Pancreas (tissue), 10 donors: ENCODE results near the gene RBM43. TPM values are rescaled to one million over a fixed set of nuclear protein-coding genes. Genes with fewer than 3 reads are reported as not detected.

Source experiments
- ATAC-seq, 4 donors: fragments of 200-7000 bp; cut with Tn5 transposase; one replicate each; pipeline versions ENCODE4 v1.8.0 to v1.9.1; 2020; ENCODE audit warnings: mild to moderate bottlenecking in 4 of 4, moderate library complexity in 4 of 4
- DNase-seq, 6 donors: peaks; one replicate each; pipeline ENCODE4 v3.0.0-alpha.2; 2020
- FAIRE-seq: peaks from 2 replicates; lab custom pipeline; 2012; peaks lifted over from hg19 to GRCh38; lab: Jason Lieb, UNC
- H3K27ac ChIP-seq, 4 donors: fragments of 200-600 bp; sonication (generic); 1 replicate in 3 of 4; 2 replicates in 1 of 4; pipeline versions ENCODE4 v1.5.0 to v1.8.0; 2020
- H3K27me3 ChIP-seq, 4 donors: fragments of 200-600 bp; one replicate each; pipeline ENCODE4 v1.8.0; 2021
- H3K36me3 ChIP-seq, 3 donors: fragments of 200-600 bp; sonication (generic) in 1 of 3; one replicate each; pipeline versions ENCODE4 v1.5.0 to v1.8.0; 2020 to 2021
- H3K4me1 ChIP-seq, 3 donors: fragments of 200-600 bp; one replicate each; pipeline ENCODE4 v1.8.0; 2021
- H3K4me3 ChIP-seq, 4 donors: fragments of 200-600 bp; sonication (generic) in 2 of 4; one replicate each; pipeline versions ENCODE4 v1.5.0 to v1.8.0; 2020 to 2021
- H3K9me3 ChIP-seq, 4 donors: fragments of 200-600 bp; one replicate each; pipeline ENCODE4 v1.8.0; 2021
- WGBS, 2 donors: extraction: QIAGEN DNeasy Blood & Tissue Kit; methylation state at CpG; one replicate each; pipeline ENCODE4 v1.1.7; 2013; 5-methylcytosine and 5-hydroxymethylcytosine counted together
- intact Hi-C, 3 donors: fragments of 100-400 bp; cut with DNase I; formaldehyde crosslinking; loops; one replicate each; pipeline versions ENCODE4 v1.11.1 to v1.14.2; 2022
- polyA plus RNA-seq, 2 donors: library from polyadenylated mRNA; stranded (reverse); fragments of 200-250 nt; gene quantifications; one replicate each; pipeline ENCODE4 v1.2.3, GENCODE V29; 2013
- total RNA-seq, 6 donors: library from RNA; stranded (reverse); fragmentation: NEBNext Ultra II Directional in 4 of 6; extraction: Animal tissue kit (Norgen Biotek cat#: 25700) in 4 of 6; gene quantifications; one replicate each; pipeline versions ENCODE4 v1.2.1 to v1.2.4, GENCODE V29; 2021 to 2023
- TF ChIP-seq, protein P1 (sequence below), 4 donors: fragments of 200-600 bp; sonication (generic) in 3 of 4; IDR thresholded peaks; one replicate each; pipeline versions ENCODE4 v1.5.0 to v1.8.0; 2021; ENCODE audit warnings: antibody characterized with exemption in 4 of 4
- donor health status: healthy with polysubstance abuse.
- donor health status: DM: no; HTN: no; CAD: no; lungs with moderate emphysema.
- donor health status: DM: no; HTN: no; CAD: no.
- donor health status: control.
- donor health status: control.
- donor health status: Bipolar disorder and iron deficiency.
- donor health status: DM: yes; HTN: yes; CAD: no.
- donor health status: DM: no; HTN: no; CAD: no.
- donor health status: DM: no; HTN: no; CAD: no.
- donor health status: DM: yes; HTN: yes; CAD: no.

RBM43 gene
- total and polyA plus RNA-seq, 8 donors = 1.4 to 4.2 (median 2.8) TPM

DNA sequence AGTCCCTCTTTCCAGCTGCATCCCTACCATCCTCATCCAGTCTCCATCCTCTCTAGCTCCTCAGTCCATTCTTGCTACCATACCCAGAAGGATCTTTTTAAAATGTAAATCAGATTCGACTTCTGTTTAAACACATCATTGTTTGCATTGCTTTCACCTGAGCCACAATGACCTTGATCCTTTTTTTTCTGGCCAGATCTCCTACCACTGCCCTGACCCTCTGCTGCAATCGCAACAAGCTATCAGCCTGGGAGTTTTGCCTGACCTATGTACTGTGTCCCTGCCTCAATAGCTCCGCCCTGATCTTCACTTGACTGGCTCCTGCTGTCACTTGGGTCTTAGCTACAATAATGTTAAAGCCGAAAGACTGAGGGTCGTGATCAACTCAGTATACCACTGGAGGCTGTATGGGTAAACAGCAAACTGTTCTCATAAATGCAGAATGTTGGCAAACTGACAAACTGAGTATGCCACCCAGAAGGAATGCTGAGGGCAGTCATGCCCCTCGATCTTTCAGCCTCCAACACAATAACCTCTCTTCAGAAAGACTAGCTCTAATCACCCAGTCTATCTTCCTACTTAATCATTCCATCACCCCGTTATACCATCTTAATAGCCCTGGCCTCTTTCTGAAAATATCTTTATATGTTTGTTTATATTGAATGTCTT lies 2.6 kb upstream of the RBM43 start:
- TF ChIP-seq, protein P1, sequence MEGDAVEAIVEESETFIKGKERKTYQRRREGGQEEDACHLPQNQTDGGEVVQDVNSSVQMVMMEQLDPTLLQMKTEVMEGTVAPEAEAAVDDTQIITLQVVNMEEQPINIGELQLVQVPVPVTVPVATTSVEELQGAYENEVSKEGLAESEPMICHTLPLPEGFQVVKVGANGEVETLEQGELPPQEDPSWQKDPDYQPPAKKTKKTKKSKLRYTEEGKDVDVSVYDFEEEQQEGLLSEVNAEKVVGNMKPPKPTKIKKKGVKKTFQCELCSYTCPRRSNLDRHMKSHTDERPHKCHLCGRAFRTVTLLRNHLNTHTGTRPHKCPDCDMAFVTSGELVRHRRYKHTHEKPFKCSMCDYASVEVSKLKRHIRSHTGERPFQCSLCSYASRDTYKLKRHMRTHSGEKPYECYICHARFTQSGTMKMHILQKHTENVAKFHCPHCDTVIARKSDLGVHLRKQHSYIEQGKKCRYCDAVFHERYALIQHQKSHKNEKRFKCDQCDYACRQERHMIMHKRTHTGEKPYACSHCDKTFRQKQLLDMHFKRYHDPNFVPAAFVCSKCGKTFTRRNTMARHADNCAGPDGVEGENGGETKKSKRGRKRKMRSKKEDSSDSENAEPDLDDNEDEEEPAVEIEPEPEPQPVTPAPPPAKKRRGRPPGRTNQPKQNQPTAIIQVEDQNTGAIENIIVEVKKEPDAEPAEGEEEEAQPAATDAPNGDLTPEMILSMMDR (IDR thresholded peaks at IDR 0.05) = no peak
- DNase-seq (peak in 2 of 6 donors; percentile 18 to 19), ATAC-seq (peak in 1 of 4 donors; percentile 27), FAIRE-seq (no peak)
- no peaks in the 10 kb centered on the region for H3K36me3 ChIP-seq
- no peak overlapping the region for H3K4me3 ChIP-seq
- H3K27me3 ChIP-seq = no peaks in the 10 kb centered on the region
- no peaks in the 10 kb centered on the region for H3K9me3 ChIP-seq
- intact Hi-C loops = no loop called here
- WGBS, 2 donors = 26 to 29% methylated on average over 7 of the region's 7 CpGs
- peaks cover 0 to 18% (median 7%) of the 10 kb centered on the region in 3 donors for H3K4me1 ChIP-seq
- no peak overlapping the region for H3K27ac ChIP-seq

DNA sequence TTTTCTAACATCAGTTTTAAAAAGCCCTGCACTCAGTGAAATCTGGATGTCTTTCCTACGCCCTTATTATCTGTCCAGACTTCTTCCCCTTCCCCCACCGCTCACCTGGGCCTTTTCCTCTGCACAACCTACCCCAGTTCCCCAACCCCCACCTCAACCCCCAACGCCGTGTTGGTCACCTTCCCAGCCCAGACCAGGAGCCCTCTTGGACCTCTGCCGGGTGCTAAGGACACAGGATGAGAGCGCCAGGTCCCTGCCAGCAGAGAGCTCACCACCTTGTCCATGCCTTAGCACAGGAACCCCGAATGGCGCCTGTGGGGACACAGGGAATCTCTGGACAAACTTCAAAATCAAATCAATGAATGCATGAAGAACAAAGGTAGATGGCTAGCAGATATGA lies 966 bp upstream of the RBM43 start:
- WGBS, 2 donors = 83 to 84% methylated on average over 8 of the region's 8 CpGs
- FAIRE-seq = no peak
- TF ChIP-seq, protein P1 (IDR thresholded peaks at IDR 0.05) = no peak
- intact Hi-C loops = no loop called here
- Histone ChIP-seq H3K9me3 (no peaks in the 10 kb centered on the region), H3K27ac (no peak overlapping the region), H3K36me3 (no peaks in the 10 kb centered on the region), H3K4me3 (no peak overlapping the region), H3K4me1 (peaks cover 0 to 18% (median 7%) of the 10 kb centered on the region in 3 donors), H3K27me3 (no peaks in the 10 kb centered on the region)
- DNase-seq = no peak
- ATAC-seq = no peak

DNA sequence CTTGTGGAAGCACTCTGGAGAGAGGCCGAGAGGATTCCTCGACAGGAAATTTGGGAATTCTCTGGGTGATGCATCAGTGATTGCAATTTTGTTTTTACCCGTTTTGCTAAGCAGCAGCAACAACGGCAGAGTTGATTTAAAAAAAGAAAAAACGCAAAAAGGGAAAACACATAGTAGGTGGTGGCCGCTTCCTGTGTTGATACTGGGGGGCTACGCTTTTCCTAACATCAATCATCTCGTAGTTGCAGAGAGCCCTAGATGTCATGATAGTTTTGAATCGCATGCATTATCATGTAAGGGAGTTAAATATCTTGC lies 271 bp upstream of the RBM43 start:
- H3K9me3 ChIP-seq = no peaks in the 10 kb centered on the region
- peak overlapping the region; percentile 88 to 98 (median 98) for H3K27ac ChIP-seq
- no peaks in the 10 kb centered on the region for H3K27me3 ChIP-seq
- peak overlapping the region; percentile 80 to 93 (median 92) for H3K4me3 ChIP-seq
- H3K36me3 ChIP-seq = no peaks in the 10 kb centered on the region
- FAIRE-seq = no peak
- TF ChIP-seq, protein P1 (IDR thresholded peaks at IDR 0.05) = no peak
- peaks cover 0 to 18% (median 7%) of the 10 kb centered on the region in 3 donors for H3K4me1 ChIP-seq
- intact Hi-C loops = no loop called here
- no peak for ATAC-seq
- DNase-seq = no peak
- 3 to 4% methylated on average over 9 of the region's 9 CpGs for WGBS, 2 donors

DNA sequence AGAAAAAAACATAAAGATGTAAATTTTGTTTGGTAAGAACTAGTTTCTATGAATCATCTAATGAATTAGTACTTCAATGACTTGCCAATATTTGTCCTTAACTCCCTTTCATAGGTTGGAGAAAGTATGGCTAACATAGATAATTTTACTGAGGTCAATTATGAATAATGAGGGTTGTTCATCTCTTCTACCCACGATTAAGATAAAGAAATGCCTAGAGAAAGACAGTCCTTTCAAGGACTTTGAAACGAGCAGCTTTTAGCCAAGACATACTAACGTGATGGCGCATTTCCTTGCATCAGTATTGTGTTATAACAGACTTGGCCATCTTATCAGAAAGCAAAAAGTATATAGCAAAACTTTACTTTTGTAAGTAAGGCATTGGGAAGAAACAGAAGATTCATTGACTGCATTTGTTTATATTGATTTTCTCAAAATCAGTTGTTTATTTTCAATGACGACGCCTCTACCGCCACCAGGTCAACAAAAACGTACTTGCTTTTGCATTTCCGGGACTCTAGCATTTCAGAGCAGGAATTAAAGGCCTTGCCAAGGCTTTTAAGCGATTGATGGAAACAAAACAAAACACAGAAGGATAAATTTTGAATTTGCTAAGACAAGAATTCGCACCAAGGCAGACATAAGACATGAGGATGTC lies 961 bp downstream of the RBM43 start:
- Histone ChIP-seq H3K27me3 (no peaks in the 10 kb centered on the region), H3K4me3 (peak overlapping the region; percentile 80 to 93 (median 92)), H3K36me3 (no peaks in the 10 kb centered on the region), H3K4me1 (peaks cover 0 to 18% (median 7%) of the 10 kb centered on the region in 3 donors), H3K9me3 (no peaks in the 10 kb centered on the region), H3K27ac (peak overlapping the region; percentile 88 to 98 (median 98))
- peak; percentile 29 for FAIRE-seq
- WGBS, 2 donors = 4 to 7% methylated on average over 11 of the region's 11 CpGs
- intact Hi-C loops = no loop called here
- TF ChIP-seq, protein P1 (IDR thresholded peaks at IDR 0.05) = no peak
- DNase-seq = no peak
- ATAC-seq = peak; percentile 16 to 24 (median 16)

DNA sequence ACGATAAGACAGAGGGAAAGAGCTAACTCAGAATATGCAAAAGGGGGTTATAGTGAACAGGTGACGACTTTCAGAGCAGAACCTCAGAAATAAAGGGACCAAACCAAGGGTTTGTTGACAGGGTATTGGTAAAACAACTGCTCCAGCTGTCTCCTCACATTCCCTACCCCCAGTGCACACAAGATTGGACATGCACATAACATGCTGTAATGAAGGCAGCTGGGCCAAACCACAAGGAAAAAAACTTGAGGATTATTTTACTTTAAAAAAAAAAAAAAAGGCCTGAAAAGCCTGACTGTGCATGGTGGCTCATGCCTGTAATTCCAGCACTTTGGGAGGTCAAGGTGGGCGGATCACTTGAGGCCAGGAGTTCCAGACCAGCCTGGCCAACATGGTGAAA lies 3.5 kb downstream of the RBM43 start:
- H3K27me3 ChIP-seq = no peaks in the 10 kb centered on the region
- no peaks in the 10 kb centered on the region for H3K9me3 ChIP-seq
- intact Hi-C loops = no loop called here
- H3K4me3 ChIP-seq = no peak overlapping the region
- FAIRE-seq (no peak), DNase-seq (no peak), ATAC-seq (no peak)
- peaks cover 0 to 13% (median 0%) of the 10 kb centered on the region in 3 donors for H3K36me3 ChIP-seq
- TF ChIP-seq, protein P1 (IDR thresholded peaks at IDR 0.05) = no peak
- no peak overlapping the region for H3K27ac ChIP-seq
- 91 to 95% methylated on average over 3 of the region's 3 CpGs for WGBS, 2 donors
- H3K4me1 ChIP-seq = peaks cover 0 to 11% (median 7%) of the 10 kb centered on the region in 3 donors
